GM21423 (cell line): Measurements from ENCODE around the gene PRKACG.
"Not testable (repeated sequence)": the region's sequence is repeated elsewhere in the genome, so short reads cannot be mapped to it uniquely, and the experiment has no call there.

Experiments
- ATAC-seq: cut with Tn5 transposase; IDR thresholded peaks from one replicate; pipeline ENCODE4 v1.9.1; 2021; ENCODE audit warnings: mild to moderate bottlenecking, moderate library complexity; ENCODE audit not compliant: unreplicated experiment

Gene PRKACG

DNA sequence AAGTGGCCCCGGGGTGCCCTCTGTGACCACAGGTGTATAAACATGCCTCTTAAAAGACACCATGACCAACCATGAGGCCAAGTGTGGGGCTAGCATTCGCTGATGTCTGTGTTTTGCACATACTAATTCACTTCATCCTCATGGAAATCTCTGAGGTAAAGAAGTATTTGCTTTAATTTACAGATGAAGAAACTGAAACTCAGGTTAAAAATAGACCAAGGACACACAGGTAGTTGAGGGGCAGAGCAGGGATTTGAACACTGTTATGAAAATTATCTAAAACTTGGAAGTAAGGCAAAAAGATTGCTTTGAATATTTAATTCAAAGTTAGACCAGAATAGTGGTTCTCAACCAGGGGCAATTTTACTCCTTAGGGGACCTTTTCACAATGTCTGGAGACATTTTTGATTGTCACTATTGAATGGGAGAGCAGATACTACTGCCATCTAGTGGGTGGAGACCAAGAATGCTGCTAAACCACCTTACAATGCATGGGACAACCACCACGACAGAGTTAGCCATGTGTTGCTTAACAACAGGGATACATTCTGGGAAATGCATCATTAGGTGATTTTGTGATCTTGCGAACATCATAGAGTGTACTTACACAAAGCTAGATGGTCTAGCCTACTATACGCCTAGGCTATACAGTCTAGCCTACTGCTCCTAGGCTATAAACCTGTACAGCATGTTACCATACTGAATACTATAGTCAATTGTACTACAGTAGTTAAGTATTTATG is 13.6 kb upstream of the PRKACG start:
- peak; percentile 72 for ATAC-seq

DNA sequence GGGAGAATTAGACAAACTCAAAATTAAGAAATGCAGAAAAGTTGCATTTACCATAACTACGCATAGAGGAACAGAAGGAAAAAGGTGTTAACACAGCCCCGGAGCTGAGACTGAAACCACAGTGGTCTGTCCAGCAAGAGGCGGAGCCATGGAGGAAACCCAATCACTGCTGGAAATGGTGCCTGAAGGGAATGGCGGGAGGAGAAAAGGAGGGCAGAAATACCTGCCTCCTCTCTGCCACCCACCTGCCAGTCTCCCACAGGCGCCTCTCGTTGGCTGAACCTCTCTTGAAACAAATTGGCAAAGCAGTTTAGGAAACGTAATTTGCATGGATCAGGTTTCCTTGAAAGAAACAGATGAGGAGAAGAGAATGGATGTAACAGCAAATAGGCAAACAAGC is 9.7 kb upstream of the PRKACG start:
- ATAC-seq, result no peak

DNA sequence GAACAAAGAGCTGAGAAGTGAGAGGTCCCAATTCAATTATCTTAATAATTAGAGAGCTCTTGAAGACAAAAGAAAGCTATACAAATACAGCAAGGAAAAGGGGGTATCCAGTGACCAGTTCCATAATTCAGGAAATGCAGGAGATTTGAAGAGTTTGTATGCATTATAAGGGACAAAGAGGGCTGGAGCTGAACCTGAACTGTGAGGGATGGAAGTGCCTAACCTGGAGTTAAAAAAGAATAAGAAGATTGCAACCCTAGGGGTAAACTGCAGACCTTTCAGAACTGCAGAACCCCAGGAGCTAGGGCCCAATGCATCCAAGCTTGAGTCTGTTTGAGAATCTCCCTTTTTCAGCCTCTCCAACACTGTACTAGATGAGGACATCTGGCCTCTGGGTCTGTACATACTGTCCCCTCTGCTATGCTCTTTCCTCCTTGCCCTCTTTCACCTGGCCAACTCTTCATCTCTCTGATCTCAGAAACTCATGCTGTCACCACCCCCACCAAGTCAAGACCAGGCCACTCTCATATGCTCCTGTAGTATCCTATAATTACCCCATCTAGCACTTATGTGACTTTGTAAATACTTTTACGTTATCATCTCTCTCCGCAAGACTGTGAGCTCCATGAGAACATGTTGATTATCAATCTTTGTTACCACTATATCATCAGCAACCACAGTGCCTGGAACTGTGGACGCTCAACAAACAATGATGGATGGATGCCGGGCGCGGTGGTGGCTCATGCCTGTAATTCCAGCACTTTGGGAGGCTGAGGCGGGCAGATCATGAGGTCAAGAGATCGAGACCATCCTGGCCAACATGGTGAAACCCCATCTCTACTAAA is 6.6 kb upstream of the PRKACG start:
- ATAC-seq, result no peak

DNA sequence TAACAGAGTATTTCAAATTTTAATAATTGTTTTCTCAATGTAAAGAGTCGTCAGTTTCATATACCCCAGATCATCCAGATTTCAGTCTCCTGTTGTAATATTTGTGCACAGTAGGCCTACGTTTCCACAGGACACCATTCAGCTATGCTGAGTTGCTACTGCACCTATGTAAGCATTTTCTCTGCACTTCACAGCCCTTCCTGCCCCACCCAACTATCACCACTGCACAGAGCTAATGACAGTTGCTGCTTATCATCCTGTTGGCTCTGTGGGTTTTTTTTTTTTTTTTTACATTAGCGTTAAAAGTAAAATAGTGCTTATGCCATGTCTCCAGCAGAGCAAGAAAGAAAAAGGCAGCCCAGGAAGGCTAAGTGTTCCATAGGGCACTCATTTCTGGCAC is 5.9 kb upstream of the PRKACG start:
- no peak for ATAC-seq

DNA sequence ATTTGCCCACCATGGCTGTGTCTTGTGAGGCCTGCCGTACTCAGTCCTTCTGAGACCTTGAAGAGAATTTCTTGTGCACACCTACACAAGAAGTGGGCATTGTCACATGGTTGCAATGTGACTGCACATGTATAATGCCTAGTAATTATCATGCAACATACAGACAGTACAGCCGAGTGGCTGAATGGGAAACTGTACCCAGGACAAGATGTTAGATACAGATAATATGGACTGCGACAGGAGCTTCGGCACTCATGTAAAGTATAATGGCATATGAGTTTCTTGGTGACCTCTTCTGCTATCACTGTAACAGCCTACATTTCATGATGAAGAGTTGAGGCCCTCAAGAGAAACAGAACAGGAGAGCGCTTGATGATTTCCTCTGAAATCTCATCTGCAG is 4.8 kb upstream of the PRKACG start:
- ATAC-seq, result no peak

DNA sequence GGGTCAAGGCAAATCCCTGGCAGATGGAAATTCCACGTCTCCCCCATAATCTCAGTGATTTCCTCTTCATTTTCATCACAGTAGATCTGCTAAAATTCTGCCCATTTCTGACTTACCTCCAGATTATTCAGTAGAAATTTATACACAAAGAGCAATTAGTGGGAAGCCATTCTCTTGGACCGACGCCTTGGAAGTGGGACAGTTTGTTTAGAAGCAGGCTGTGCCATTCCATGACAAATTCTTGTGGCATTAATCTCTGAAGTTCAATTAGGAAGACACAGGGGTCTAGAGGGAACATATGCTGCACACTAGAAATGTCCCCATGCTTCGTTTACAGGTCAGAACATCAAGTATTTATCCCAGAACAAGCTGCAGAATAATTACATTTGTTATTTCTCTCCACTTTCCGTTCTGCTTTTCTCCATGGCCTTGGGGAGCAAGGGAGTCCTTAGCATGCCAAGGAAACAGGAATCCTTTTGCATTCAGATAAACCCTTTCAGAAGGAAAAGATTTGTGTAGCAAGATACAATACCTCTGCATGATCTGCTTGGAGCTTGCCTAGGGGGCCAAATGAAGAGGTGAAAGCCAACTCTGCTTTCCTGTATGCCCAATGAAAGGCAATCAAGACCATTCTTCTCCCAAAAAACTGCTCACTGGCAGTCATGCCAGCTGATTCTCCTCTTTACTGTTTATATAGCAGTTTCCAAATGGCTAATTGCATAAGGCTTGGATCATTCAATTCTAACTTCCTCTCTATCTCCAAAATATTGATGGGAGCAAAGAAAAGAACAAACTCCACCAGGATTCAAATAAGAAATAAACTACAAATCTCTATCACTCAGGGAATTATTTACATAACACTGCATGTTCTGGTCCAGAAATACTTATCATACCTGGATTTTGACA is 2.5 kb upstream of the PRKACG start:
- ATAC-seq, result no peak

DNA sequence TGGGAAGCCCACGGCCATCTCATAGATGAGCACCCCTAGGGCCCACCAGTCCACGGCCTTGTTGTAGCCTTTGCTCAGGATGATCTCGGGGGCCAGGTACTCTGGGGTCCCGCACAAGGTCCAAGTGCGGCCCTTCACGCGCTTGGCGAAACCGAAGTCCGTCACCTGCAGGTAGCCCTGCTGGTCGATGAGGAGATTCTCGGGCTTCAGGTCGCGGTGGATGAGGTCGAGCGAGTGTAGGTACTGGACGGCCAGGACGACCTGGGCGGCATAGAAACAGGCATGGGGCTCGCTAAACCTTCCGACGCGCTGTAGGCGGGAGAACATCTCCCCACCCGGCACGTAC is 558 bp downstream of the PRKACG start:
- no peak for ATAC-seq

DNA sequence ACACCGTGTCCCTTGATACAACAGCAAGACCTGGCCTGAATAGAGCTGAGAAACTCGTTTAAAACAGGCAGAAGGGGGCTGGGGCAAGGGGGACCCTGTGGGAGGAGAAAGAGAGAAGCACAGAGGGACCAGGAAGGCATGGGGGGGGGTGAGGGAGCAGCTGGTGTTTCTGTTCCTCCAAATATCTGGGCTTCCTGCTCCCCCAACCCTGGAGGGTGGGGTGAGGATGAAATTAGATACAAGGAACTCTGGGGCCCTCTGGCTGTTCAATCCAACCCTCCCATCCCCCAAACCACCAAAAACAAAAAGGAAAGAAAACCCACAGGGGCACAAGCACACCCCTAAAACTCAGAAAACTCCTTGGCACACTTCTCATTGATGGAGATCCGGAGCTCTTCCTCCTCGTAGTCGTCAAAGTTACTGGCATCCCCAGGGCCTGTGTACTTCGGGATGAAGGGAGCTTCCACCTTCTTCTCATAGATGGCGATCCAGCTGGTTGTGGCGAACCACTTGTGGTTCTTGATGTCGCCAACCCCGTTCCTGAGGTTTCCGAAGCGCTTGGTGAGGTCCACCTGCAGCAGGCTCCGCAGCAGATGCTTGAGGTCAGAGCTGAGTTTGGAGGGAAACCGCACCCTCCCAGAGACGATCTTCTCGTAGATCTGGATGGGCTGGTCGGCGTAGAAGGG is 1.1 kb downstream of the PRKACG start:
- ATAC-seq, result peak; percentile 59

DNA sequence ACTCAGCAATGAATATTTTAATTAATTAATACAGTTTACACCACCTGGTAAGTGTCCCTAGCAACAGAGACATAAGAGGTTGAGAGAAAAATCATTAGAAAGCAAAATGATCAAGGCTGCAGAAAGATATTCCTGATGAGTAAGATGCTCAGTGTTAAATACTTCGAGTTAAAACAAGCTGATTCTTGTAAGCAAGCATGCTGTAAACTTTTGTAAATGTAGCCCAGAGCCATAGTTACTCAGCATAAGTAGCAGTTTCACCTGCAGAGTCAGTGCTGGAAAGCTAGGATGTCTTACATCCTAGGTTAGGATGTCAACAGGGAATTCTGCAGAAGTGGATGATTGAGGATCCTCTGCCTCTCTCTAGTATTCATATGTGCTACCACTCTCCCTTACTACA is 4.2 kb downstream of the PRKACG start:
- ATAC-seq, result no peak

DNA sequence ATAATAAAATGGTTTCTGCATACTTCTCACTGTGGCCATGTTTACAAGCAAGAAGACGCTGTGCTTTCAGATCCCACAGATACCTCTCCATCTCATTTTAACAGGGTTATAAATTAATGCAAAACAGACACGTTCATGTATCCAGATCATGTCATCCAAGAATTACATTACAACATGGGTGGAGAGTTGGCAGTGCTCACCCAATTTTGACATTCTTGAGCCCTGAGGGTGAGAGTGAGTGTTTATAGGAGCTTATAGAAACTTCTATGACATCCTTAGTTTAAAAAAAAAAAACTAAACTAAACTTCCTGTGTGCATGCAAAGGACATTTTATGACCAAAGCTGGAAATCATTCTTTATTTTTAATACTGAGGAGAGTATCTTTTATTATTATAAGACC is 9.1 kb downstream of the PRKACG start:
- ATAC-seq, result no peak

DNA sequence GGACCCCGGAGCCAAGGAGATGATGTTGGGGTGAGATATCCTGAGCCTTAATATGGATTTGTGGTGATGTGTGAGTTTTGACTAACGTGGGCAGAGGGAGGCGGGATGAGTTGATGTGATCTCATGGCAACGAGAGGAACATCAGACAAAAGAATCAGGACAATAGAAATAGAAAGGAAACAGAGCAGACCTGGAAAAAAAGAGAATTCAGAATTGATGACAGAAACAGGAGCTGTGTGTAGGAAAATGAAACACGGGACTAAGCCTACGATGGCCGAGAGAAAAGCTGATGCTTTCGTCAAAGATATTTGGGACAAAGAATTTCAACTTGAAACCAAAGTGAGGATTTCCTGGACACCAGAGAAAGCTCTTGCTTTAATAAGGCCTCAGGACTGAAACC is 10.9 kb downstream of the PRKACG start:
- no peak for ATAC-seq

DNA sequence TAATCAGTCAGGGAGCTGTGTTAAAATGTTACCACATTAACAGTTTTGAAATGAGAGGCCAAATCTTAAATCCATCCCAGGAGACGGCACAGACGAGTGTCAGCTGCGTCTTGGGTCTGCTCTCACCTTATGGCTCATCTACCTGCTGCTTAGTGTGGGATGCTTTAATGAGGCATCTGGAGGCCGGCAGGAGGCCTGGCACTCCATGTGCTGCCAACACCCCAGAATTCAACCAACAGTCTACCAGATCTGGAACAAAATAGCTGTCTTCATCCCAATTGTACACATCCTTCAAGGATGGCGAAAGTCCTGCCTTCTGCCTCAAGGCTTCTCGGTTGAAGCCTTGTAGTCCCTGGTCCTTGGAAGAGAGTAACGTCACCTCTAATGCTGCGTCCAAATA is 12.0 kb downstream of the PRKACG start:
- no peak for ATAC-seq

DNA sequence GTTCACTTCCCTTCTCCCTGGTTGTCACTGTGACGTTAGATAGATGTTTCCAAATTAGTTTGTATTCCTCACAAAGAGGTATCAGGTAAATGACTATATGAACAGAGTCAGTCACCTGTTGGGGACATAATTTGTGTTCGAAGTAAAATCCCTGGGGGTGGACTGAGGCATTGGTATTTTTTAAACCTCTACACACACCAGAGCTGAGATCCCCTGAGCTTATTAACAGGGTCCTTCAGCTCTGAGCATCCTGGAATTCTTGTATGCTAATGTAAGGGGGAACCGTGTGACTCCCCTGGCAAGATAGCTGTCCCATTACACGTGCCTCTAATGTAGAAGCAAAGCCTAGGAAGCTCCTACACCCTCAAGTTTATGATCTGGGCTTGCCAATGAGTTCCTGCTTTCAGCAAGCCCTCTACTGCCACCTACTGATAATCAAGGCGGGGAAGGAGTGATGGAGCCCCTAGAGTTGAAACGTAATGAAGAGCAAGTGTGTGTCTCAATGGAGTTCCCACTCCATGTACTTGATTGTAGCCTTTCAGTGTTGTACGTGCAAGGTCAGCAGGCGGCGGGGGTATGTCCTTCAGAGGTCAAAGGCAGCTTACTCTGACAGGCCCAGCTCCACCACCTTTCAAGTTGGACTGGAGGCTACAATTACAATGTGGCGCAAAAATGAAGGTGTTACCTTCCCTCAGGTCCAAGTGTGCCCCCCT is 14.4 kb downstream of the PRKACG start:
- ATAC-seq, result peak; percentile 78

DNA sequence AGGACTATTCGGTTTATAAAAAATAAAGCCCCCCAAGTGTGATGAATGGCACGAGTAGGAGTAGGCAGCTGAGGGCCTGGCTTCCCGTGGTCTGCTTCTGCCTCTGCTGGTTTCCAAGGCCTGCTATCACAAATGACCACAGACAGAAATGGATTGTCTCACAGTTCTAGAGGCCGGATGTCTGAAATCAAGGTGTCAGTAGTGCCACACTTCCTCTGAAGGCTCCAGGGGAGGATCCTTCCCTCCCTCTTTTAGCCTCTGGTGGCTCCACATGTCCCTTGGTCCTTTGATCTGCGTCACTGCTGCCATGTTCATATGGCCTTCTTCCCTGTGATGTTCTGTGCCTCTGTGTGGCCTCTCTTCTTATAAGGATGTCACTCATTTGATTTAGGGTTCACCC is 15.1 kb downstream of the PRKACG start:
- ATAC-seq, result peak; percentile 49

DNA sequence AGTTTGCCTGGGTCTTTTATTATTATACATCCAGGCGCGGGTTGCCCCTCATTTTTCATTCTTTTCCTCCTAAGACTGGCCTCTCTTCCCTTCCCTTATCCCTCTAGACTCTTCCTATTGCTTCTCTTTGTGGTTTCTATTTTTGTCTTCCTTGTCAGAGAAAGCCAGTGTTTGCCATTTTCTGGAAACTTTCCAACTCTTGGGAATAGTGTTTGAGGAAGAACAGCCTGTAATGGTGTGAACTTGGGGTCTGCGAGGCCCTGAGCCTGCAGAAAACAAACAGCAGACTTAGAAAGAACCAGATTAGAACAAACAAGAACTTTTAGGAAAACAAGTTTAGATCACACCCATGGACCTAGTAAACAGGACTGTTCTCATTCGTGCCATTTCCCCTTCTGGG is 15.5 kb downstream of the PRKACG start:
- no peak for ATAC-seq

DNA sequence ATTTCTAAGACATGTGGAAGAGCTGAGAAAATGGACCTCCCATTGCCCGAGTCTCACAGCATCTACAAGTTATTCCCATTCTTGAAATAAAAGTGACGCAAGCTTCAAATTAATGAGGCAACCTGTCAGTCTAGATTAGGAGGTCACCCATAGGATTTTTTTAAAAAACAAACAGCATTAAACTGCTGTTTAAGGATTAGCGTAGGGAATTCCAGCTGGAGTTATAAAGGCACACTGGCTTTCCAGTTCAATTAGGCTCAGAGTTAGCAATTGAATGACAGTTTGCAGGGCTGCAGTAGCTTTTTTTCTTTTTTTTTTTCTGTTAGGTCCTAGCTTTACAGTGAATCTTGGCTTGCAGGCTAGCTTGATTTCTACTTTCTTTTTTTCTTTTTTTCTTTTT is 16.2 kb downstream of the PRKACG start:
- ATAC-seq, result no peak

DNA sequence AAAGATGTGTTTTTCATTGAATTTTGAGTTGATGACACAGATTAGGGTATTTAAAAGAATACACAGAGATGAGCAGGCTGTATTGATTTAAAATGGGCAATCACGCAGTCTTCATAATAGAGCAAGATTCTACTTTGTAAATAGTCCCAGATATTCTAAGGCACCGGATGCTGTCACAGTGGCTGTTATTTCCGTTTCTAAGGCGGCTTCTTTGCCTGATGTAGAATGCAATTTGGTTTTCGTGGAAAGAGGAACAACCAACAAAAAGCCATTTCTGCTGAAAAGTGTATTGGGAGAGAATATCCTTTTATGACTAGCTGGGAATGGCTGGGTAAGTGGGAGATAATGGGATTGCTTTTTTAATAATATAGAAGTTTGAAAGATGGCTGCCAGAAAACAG is 17.5 kb downstream of the PRKACG start:
- no peak for ATAC-seq

DNA sequence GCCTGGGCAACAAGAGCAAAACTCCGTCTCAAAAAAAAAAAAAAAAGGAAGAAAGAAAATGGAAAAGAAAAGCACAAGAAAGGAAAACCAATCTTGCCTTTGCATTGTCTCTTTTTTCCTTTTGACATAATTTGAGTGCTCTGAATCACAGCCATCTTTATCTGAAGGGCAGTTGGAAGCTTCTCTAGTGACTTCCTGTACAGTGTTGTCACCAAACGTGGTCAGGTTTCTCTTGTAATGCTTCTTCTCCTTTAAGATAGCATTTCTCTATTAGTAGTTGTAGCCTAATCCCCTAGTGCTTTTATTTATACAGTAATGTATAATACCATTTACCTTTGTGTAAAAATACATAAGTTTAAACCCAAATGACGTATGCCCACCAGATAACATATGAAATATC is 18.1 kb downstream of the PRKACG start:
- ATAC-seq, result no peak

DNA sequence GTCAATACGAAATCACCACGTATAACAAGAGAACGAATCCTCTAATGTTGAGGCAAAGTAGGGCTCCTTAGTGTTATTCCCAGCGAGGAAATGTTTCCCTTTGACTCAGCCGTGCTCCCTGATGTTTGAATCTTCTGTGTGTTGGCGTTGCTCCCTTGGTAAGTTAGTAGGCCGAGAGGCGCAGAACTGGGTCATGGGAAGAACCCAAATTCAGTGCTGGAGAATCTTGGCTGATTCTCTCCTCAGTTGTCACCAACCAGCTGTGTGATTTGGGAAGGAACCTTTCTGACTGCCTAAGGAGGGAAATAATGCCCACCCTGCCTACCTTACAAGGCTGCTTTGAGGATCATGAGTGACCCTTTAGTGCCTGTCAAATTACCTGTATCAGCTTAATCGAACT is 22.5 kb downstream of the PRKACG start:
- ATAC-seq, result no peak

DNA sequence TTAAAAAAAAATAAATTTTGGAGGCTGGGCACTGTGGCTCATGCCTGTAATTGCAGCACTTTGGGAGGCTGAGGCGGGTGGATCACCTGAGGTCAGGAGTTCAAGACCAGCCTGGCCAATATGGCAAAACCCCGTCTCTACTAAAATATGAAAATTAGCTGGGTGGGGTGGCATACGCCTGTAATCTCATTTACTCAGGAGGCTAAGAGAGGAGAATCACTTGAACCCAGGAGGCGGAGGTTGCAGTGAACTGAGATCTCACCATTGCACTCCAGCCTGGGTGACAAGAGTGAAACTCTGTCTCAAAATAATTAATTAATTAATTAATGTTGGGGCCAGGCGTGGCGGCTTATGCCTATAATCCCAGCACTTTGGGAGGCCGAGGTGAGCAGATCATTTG is 27.0 kb downstream of the PRKACG start:
- ATAC-seq, result not testable (repeated sequence)
